NCI-H446 (cell line): ENCODE results near the gene CT45A2.
"Not testable (repeated sequence)": the region's sequence is repeated elsewhere in the genome, so short reads cannot be mapped to it uniquely, and the experiment has no call there.

Source experiments
- DNase-seq, 2 experiments: peaks; one replicate each; lab custom pipeline; 2025; lab: John Stamatoyannopoulos, UW

Gene CT45A2, protein sequence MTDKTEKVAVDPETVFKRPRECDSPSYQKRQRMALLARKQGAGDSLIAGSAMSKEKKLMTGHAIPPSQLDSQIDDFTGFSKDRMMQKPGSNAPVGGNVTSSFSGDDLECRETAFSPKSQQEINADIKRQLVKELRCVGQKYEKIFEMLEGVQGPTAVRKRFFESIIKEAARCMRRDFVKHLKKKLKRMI

DNA sequence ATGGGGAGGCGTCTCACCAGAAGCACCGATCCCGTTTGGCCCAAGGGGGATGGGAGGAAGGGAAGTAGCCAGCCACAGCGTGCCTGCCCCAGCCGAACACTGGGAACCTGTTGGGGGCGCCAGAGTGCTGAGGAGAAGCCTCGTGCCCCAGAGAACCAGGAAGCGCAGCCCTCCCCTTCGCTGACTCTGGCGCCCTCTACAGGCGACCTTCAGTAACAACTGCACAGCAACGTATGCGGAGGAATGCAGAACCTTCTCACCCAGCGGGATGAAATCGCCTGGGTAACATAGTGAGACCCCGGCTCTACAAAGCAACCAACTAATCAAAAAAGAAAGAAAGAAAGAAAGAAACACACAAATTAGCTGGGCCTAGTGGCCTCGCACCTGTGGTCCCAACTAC is at the start of gene CT45A2:
Gene CT45A2, minus strand, starts transcription at position 101 of the 400 bp plus-strand sequence. CDS start 3,747 bp downstream, outside the sequence.
- not testable (repeated sequence) for DNase-seq

DNA sequence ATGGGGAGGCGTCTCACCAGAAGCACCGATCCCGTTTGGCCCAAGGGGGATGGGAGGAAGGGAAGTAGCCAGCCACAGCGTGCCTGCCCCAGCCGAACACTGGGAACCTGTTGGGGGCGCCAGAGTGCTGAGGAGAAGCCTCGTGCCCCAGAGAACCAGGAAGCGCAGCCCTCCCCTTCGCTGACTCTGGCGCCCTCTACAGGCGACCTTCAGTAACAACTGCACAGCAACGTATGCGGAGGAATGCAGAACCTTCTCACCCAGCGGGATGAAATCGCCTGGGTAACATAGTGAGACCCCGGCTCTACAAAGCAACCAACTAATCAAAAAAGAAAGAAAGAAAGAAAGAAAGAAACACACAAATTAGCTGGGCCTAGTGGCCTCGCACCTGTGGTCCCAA is 34.6 kb upstream of the CT45A2 start, which contains the start of gene CT45A8:
Gene CT45A8, minus strand, starts transcription at position 101 of the 400 bp plus-strand sequence. CDS start 3,755 bp downstream, outside the sequence.
- DNase-seq = not testable (repeated sequence)

DNA sequence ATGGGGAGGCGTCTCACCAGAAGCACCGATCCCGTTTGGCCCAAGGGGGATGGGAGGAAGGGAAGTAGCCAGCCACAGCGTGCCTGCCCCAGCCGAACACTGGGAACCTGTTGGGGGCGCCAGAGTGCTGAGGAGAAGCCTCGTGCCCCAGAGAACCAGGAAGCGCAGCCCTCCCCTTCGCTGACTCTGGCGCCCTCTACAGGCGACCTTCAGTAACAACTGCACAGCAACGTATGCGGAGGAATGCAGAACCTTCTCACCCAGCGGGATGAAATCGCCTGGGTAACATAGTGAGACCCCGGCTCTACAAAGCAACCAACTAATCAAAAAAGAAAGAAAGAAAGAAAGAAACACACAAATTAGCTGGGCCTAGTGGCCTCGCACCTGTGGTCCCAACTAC is 17.4 kb upstream of the CT45A2 start, which contains the start of gene CT45A7:
Gene CT45A7, minus strand, starts transcription at position 101 of the 400 bp plus-strand sequence. CDS start 3,747 bp downstream, outside the sequence.
- not testable (repeated sequence) for DNase-seq

DNA sequence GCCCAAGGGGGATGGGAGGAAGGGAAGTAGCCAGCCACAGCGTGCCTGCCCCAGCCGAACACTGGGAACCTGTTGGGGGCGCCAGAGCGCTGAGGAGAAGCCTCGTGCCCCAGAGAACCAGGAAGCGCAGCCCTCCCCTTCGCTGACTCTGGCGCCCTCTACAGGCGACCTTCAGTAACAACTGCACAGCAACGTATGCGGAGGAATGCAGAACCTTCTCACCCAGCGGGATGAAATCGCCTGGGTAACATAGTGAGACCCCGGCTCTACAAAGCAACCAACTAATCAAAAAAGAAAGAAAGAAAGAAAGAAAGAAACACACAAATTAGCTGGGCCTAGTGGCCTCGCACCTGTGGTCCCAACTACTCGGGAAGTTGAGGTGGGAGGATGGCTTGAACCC is 17.1 kb downstream of the CT45A2 start, which contains the start of gene CT45A6:
Gene CT45A6, minus strand, starts transcription at position 101 of the 400 bp plus-strand sequence. CDS start 3,794 bp downstream, outside the sequence.
- not testable (repeated sequence) for DNase-seq

DNA sequence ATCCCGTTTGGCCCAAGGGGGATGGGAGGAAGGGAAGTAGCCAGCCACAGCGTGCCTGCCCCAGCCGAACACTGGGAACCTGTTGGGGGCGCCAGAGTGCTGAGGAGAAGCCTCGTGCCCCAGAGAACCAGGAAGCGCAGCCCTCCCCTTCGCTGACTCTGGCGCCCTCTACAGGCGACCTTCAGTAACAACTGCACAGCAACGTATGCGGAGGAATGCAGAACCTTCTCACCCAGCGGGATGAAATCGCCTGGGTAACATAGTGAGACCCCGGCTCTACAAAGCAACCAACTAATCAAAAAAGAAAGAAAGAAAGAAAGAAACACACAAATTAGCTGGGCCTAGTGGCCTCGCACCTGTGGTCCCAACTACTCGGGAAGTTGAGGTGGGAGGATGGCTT is 34.4 kb downstream of the CT45A2 start, which contains the start of gene CT45A5:
Gene CT45A5, minus strand, starts transcription at position 101 of the 400 bp plus-strand sequence. CDS start 3,774 bp downstream, outside the sequence.
- DNase-seq = not testable (repeated sequence)

DNA sequence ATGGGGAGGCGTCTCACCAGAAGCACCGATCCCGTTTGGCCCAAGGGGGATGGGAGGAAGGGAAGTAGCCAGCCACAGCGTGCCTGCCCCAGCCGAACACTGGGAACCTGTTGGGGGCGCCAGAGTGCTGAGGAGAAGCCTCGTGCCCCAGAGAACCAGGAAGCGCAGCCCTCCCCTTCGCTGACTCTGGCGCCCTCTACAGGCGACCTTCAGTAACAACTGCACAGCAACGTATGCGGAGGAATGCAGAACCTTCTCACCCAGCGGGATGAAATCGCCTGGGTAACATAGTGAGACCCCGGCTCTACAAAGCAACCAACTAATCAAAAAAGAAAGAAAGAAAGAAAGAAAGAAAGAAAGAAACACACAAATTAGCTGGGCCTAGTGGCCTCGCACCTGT is 51.7 kb downstream of the CT45A2 start, which contains the start of gene CT45A3:
Gene CT45A3, minus strand, starts transcription at position 101 of the 400 bp plus-strand sequence. CDS start 3,747 bp downstream, outside the sequence.
- DNase-seq = not testable (repeated sequence)
